Lung (tissue), 12 donors: ENCODE measurements around the gene PIK3CD. TPM values are rescaled to one million over a fixed set of nuclear protein-coding genes. Genes with fewer than 3 reads are reported as not detected.

Source experiments
- ATAC-seq: fragments of 200-7000 bp; cut with Tn5 transposase; one replicate; pipeline ENCODE4 v1.9.1; 2020; ENCODE audit warnings: moderate number of reproducible peaks; ENCODE audit not compliant: insufficient read depth, low FRiP score
- DNase-seq, 3 donors: peaks; one replicate each; pipeline ENCODE4 v3.0.0-alpha.2; 2013 to 2017
- H3K27ac ChIP-seq, 2 donors: one replicate each; pipeline ENCODE4 v1.5.1; 2013; ENCODE audit warnings: mild to moderate bottlenecking in 2 of 2, moderate library complexity in 2 of 2, control low read depth in 1 of 2, inconsistent platforms in 1 of 2, low read depth in 1 of 2, low read length in 1 of 2
- H3K27me3 ChIP-seq, 3 donors: one replicate each; pipeline ENCODE4 v1.5.1; 2013; ENCODE audit warnings: low read length in 2 of 3; ENCODE audit not compliant: control insufficient read depth in 3 of 3, insufficient read depth in 3 of 3
- H3K36me3 ChIP-seq, 4 donors: one replicate each; pipeline ENCODE4 v1.5.1; 2013; ENCODE audit warnings: low read length in 4 of 4, mild to moderate bottlenecking in 1 of 4, moderate library complexity in 1 of 4; ENCODE audit not compliant: control insufficient read depth in 4 of 4, insufficient read depth in 4 of 4
- H3K4me1 ChIP-seq, 5 donors: one replicate each; pipeline ENCODE4 v1.5.1; 2013; ENCODE audit warnings: low read length in 5 of 5, mild to moderate bottlenecking in 2 of 5, moderate library complexity in 1 of 5; ENCODE audit not compliant: control insufficient read depth in 5 of 5, insufficient read depth in 5 of 5
- H3K4me3 ChIP-seq: one replicate; pipeline ENCODE4 v1.5.1; 2013; ENCODE audit warnings: mild to moderate bottlenecking, control low read depth, moderate library complexity
- H3K9ac ChIP-seq, 2 donors: one replicate each; pipeline ENCODE4 v1.5.1; 2013; ENCODE audit warnings: low read length in 2 of 2, control low read depth in 1 of 2; ENCODE audit not compliant: insufficient read depth in 1 of 2
- H3K9me3 ChIP-seq, 4 donors: one replicate each; pipeline ENCODE4 v1.5.1; 2013; ENCODE audit warnings: low read length in 3 of 4, mild to moderate bottlenecking in 1 of 4, moderate library complexity in 1 of 4; ENCODE audit not compliant: control insufficient read depth in 4 of 4, insufficient read depth in 3 of 4
- CTCF ChIP-seq: IDR thresholded peaks from 2 replicates; pipeline ENCODE4 v1.5.1; 2012; ENCODE audit warnings: mild to moderate bottlenecking; ENCODE audit errors: control extremely low read depth, extremely low read depth
- WGBS, 2 donors: extraction: QIAGEN DNeasy Blood & Tissue Kit; methylation state at CpG; one replicate each; pipeline ENCODE4 v1.1.7; 2013; 5-methylcytosine and 5-hydroxymethylcytosine counted together
- polyA plus RNA-seq, 2 donors: library from polyadenylated mRNA; stranded (reverse); fragments of 200-250 nt; gene quantifications; one replicate each; pipeline ENCODE4 v1.2.1, GENCODE V29; 2013
- total RNA-seq, 2 donors: library from RNA; depleted of rRNA in 1 of 2; stranded (reverse); fragments of >200 nt in 1 of 2; gene quantifications; one replicate each; pipeline ENCODE4 v1.2.1, GENCODE V29; 2014 to 2021
- donor health status: control.
- donor health status: control.
- donor health status: Bipolar disorder and iron deficiency.
- donor health status: healthy.
- donor health status: DM: yes; HTN: yes; CAD: no.

The PIK3CD gene
- total and polyA plus RNA-seq, 4 donors, result 7.8 to 29.6 (median 21.8) TPM

DNA sequence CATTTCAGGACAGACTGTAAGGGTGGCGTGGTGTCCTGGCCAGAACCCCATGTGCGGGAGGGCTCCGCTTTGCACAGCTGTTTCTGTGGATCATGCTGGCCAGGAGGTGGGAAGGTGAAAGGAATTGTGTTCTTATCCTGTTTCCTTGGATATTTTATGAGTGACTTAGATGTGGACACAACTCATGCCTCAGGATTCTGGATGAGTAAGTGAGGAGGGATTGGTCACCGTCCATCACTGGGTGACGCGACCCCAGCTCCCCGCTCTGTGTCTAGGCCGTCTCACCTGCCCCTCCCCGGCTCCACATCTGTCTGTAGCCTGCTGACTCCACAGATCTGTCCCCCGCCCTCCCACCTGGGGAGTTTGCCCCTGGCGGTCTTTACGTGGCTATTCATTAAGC lies 48.8 kb downstream of the PIK3CD start:
- 92 to 97% methylated on average over 12 of the region's 12 CpGs for WGBS, 2 donors

GRCh38 chr1:9701665-9702064 lies 50.1 kb downstream of the PIK3CD start:
- no peak overlapping the region for H3K4me3 ChIP-seq
- H3K36me3 ChIP-seq, result peaks cover 0 to 4% (median 0%) of the 10 kb centered on the region in 4 donors
- no peak overlapping the region for H3K27ac ChIP-seq
- DNase-seq (no peak), ATAC-seq (no peak)
- WGBS, 2 donors, result 83 to 91% methylated on average over 4 of the region's 4 CpGs
- H3K9me3 ChIP-seq, result no peaks in the 10 kb centered on the region
- no peaks in the 10 kb centered on the region for H3K4me1 ChIP-seq
- no peak overlapping the region for H3K9ac ChIP-seq
- TF ChIP-seq CTCF, result no peak
- peaks cover 0 to 2% (median 0%) of the 10 kb centered on the region in 3 donors for H3K27me3 ChIP-seq

More for the DNA sequence above, 48.8 kb downstream of the PIK3CD start:
- no peaks in the 10 kb centered on the region for H3K9me3 ChIP-seq
- no peak for DNase-seq
- H3K4me3 ChIP-seq, result no peak overlapping the region
- H3K27ac ChIP-seq, result no peak overlapping the region
- H3K4me1 ChIP-seq, result no peaks in the 10 kb centered on the region
- no peak for TF ChIP-seq CTCF
- no peak overlapping the region for H3K9ac ChIP-seq
- peaks cover 0 to 2% (median 0%) of the 10 kb centered on the region in 3 donors for H3K27me3 ChIP-seq
- H3K36me3 ChIP-seq, result peaks cover 0 to 4% (median 0%) of the 10 kb centered on the region in 4 donors
- ATAC-seq, result no peak

DNA sequence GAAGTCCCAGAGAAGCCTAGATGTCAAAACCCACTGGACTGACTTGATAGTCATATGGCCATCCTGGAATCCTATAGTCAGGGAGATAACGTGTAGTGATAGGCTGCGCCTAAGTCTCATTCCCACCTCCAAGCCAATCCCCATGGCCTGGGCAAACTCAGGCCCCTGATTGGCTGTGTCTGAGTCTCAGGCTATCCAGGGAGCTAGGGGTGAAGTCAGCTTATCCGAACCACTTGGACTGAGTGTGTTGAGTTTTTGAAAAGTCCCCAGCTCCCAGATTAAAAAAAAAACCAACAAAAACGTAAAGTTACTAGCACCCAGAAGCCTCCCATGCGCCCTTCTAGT lies 51.6 kb downstream of the PIK3CD start:
- DNase-seq (no peak), ATAC-seq (no peak)
- no peak overlapping the region for H3K9ac ChIP-seq
- H3K9me3 ChIP-seq, result no peaks in the 10 kb centered on the region
- WGBS, 2 donors, result 94 to 97% methylated on average over 5 of the region's 5 CpGs
- H3K36me3 ChIP-seq, result peaks cover 0 to 4% (median 0%) of the 10 kb centered on the region in 4 donors
- no peak overlapping the region for H3K27ac ChIP-seq
- TF ChIP-seq CTCF, result no peak
- no peak overlapping the region for H3K4me3 ChIP-seq
- no peaks in the 10 kb centered on the region for H3K4me1 ChIP-seq
- H3K27me3 ChIP-seq, result peaks cover 0 to 2% (median 0%) of the 10 kb centered on the region in 3 donors

DNA sequence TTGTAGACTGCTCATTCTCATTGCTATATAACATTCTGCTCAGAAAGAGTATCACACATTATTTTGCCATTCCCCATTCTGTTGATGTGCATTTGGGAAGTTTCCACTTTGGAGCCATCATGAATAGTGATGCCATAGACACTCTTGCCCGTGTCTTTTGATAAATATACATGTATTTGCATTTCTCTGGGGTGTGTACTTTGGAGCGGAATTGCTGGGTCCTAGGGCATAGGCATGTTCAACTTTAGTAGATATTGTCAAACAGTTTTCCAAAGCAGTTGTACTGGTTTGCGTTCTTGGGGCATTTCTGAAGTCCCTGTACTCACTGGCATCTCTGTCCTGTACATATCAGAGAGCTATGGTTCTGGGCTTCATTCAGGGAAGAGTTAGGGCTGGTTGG lies 52.1 kb downstream of the PIK3CD start:
- ATAC-seq, result no peak
- peaks cover 0 to 2% (median 0%) of the 10 kb centered on the region in 3 donors for H3K27me3 ChIP-seq
- no peak for DNase-seq
- WGBS, 2 donors, result 96 to 97% methylated on average over 3 of the region's 3 CpGs
- no peak overlapping the region for H3K9ac ChIP-seq
- no peak overlapping the region for H3K4me3 ChIP-seq
- no peaks in the 10 kb centered on the region for H3K9me3 ChIP-seq
- H3K4me1 ChIP-seq, result no peaks in the 10 kb centered on the region
- no peak overlapping the region for H3K27ac ChIP-seq
- TF ChIP-seq CTCF, result no peak
- H3K36me3 ChIP-seq, result peaks cover 0 to 4% (median 0%) of the 10 kb centered on the region in 4 donors
